Posterior vena cava (tissue), 2 donors: Measurements from ENCODE around the gene MYCT1. TPM values are rescaled to one million over a fixed set of nuclear protein-coding genes. Genes with fewer than 3 reads are reported as not detected.

ENCODE experiments used
- total RNA-seq, 2 donors: library from RNA; stranded (reverse); fragmentation: NEBNext Ultra II Directional; extraction: Animal tissue kit (Norgen Biotek cat#: 25700); gene quantifications; one replicate each; pipeline ENCODE4 v1.2.1, GENCODE V29; 2021
- donor health status: DM: yes; HTN: yes; CAD: no.
- donor health status: DM: yes; HTN: yes; CAD: no.

Gene MYCT1
- total RNA-seq, 2 donors from 2014 or later: 13.2 to 13.6 TPM

Other genes with a start within 250 kb of the MYCT1 start
- 100 to 1,000 TPM; 135 to 184 TPM for gene SYNE1, start 60.5 kb upstream of the MYCT1 start, total RNA-seq
- under 1 TPM; 0.32 to 0.57 TPM for gene VIP, start 52.9 kb downstream of the MYCT1 start, total RNA-seq